SK-N-MC (cell line): ENCODE data around the gene CNTN6.

Experiments used
- EZH2 ChIP-seq: fragments of 200-600 bp; sonication (generic); IDR thresholded peaks from one replicate; pipeline ENCODE4 v1.6.1; 2017; ENCODE audit warnings: antibody characterized with exemption
- FOXP2 ChIP-seq: optimal IDR thresholded peaks from 2 replicates; pipeline ENCODE3; 2011; ENCODE audit warnings: mild to moderate bottlenecking, moderate library complexity; ENCODE audit not compliant: insufficient read depth; ENCODE audit errors: extremely low read length, control extremely low read depth
- POLR2AphosphoS5 ChIP-seq: IDR thresholded peaks from 2 replicates; pipeline ENCODE4 v1.6.1; 2012; ENCODE audit warnings: mild to moderate bottlenecking, low read depth, low read length, borderline replicate concordance

- TF ChIP-seq EZH2 (no peak), FOXP2 (no peak), POLR2AphosphoS5 (no peak)
These were observed 330.8 kb downstream of the CNTN6 start for GRCh38 chr3:1423566-1424089.
